ENCODE results near the gene EXOC6B. TPM values are rescaled to one million over a fixed set of nuclear protein-coding genes. Genes with fewer than 3 reads are reported as not detected.

EXOC6B gene
- total and polyA plus RNA-seq, 9 of the 15 experiments (the other 6 are each of a cell fraction or from before 2014, with no cell fraction given) = 0.28 to 4.2 (median 2.0) TPM

Small RNA genes lying within 50 kb of the gene (small RNA-seq; reads per million reads assigned to genes)
- gene RF00592 (not detected), gene RNU2-39P (not detected)

Other genes with a start within 250 kb of the EXOC6B start
- 38.3 and 44.2 TPM in 2 replicates for gene SPR, start 61.4 kb upstream of the EXOC6B start, total RNA-seq (2014; rRNA removed)
- gene SPR, start 61.4 kb upstream of the EXOC6B start, total RNA-seq (2014; rRNA removed; fragmentation: Illumina TruSeq; extraction: Trizol) = 19.9 and 26.3 TPM in 2 replicates
- gene SPR, start 61.4 kb upstream of the EXOC6B start, total RNA-seq (2015; rRNA removed; fragmentation: Illumina TruSeq; extraction: Trizol) = 23.0 and 24.1 TPM in 2 replicates
- 36.5 and 38.8 TPM in 2 replicates for gene SPR, start 61.4 kb upstream of the EXOC6B start, total RNA-seq (2021)
- gene SPR, start 61.4 kb upstream of the EXOC6B start, polyA plus RNA-seq (2011; rRNA removed) = 17.4 and 28.4 TPM in 2 replicates
- gene SPR, start 61.4 kb upstream of the EXOC6B start, polyA plus RNA-seq (2014; fragmentation: Illumina TruSeq; extraction: Trizol) = 21.9 and 22.0 TPM in 2 replicates
- 1 to 10 TPM; 7.7 to 9.4 TPM for gene SPR, start 61.4 kb upstream of the EXOC6B start, polyA plus RNA-seq (2014; fragmentation: Nextera tagmentation; extraction: Ambion mirVana)
- gene SPR, start 61.4 kb upstream of the EXOC6B start, polyA plus RNA-seq (2014; rRNA removed) = 28.5 TPM in 2 replicates
- gene EMX1, start 91.5 kb upstream of the EXOC6B start, total RNA-seq (2014; rRNA removed) = 0.20 and 0.32 TPM in 2 replicates
- gene EMX1, start 91.5 kb upstream of the EXOC6B start, total RNA-seq (2014; rRNA removed; fragmentation: Illumina TruSeq; extraction: Trizol) = not detected in 2 replicates
- not detected in 2 replicates for gene EMX1, start 91.5 kb upstream of the EXOC6B start, total RNA-seq (2015; rRNA removed; fragmentation: Illumina TruSeq; extraction: Trizol)
- gene EMX1, start 91.5 kb upstream of the EXOC6B start, total RNA-seq (2021) = 0.18 TPM in 1 of 2 replicates, not detected in the other
- gene EMX1, start 91.5 kb upstream of the EXOC6B start, polyA plus RNA-seq (2011; rRNA removed) = 0.10 and 0.22 TPM in 2 replicates
- gene EMX1, start 91.5 kb upstream of the EXOC6B start, polyA plus RNA-seq (2014; fragmentation: Illumina TruSeq; extraction: Trizol) = not detected in 2 replicates
- not detected for gene EMX1, start 91.5 kb upstream of the EXOC6B start, polyA plus RNA-seq (2014; fragmentation: Nextera tagmentation; extraction: Ambion mirVana)
- 0.21 TPM in 1 of 2 replicates, not detected in the other for gene EMX1, start 91.5 kb upstream of the EXOC6B start, polyA plus RNA-seq (2014; rRNA removed)
- 13.8 and 19.9 TPM in 2 replicates for gene SFXN5, start 245.7 kb upstream of the EXOC6B start, total RNA-seq (2014; rRNA removed)
- 12.4 and 14.1 TPM in 2 replicates for gene SFXN5, start 245.7 kb upstream of the EXOC6B start, total RNA-seq (2014; rRNA removed; fragmentation: Illumina TruSeq; extraction: Trizol)
- 18.0 and 19.4 TPM in 2 replicates for gene SFXN5, start 245.7 kb upstream of the EXOC6B start, total RNA-seq (2015; rRNA removed; fragmentation: Illumina TruSeq; extraction: Trizol)
- 21.3 and 21.6 TPM in 2 replicates for gene SFXN5, start 245.7 kb upstream of the EXOC6B start, total RNA-seq (2021)
- gene SFXN5, start 245.7 kb upstream of the EXOC6B start, polyA plus RNA-seq (2011; rRNA removed) = 18.2 and 22.6 TPM in 2 replicates
- gene SFXN5, start 245.7 kb upstream of the EXOC6B start, polyA plus RNA-seq (2014; fragmentation: Illumina TruSeq; extraction: Trizol) = 16.0 and 17.4 TPM in 2 replicates
- gene SFXN5, start 245.7 kb upstream of the EXOC6B start, polyA plus RNA-seq (2014; fragmentation: Nextera tagmentation; extraction: Ambion mirVana) = 10 to 100 TPM in 1 of 2 experiments, 1 to 10 TPM in 1; 8.3 to 13.4 TPM
- gene SFXN5, start 245.7 kb upstream of the EXOC6B start, polyA plus RNA-seq (2014; rRNA removed) = 21.2 and 22.3 TPM in 2 replicates

Measured in K562 (cell line).